Ascending aorta (tissue), 2 donors: ENCODE data around the gene SIL1. TPM values are rescaled to one million over a fixed set of nuclear protein-coding genes. Genes with fewer than 3 reads are reported as not detected.

ENCODE experiments used
- DNase-seq, 2 donors: peaks; one replicate each; pipeline ENCODE4 v3.0.0-alpha.2; 2019; ENCODE audit warnings: low spot score in 2 of 2
- H3K27ac ChIP-seq, 2 donors: fragments of 200-600 bp; sonication (generic); one replicate each; pipeline ENCODE4 v1.5.1; 2016 to 2017; ENCODE audit warnings: mild to moderate bottlenecking in 1 of 2
- H3K27me3 ChIP-seq: fragments of 200-600 bp; sonication (generic); one replicate; pipeline ENCODE4 v1.5.1; 2017
- H3K36me3 ChIP-seq, 2 donors: fragments of 200-600 bp; sonication (generic); one replicate each; pipeline ENCODE4 v1.5.1; 2016
- H3K4me1 ChIP-seq, 2 donors: fragments of 200-600 bp; sonication (generic); one replicate each; pipeline ENCODE4 v1.5.1; 2016 to 2017; ENCODE audit warnings: mild to moderate bottlenecking in 1 of 2
- H3K4me3 ChIP-seq, 2 donors: fragments of 200-600 bp; sonication (generic); one replicate each; pipeline ENCODE4 v1.5.1; 2016 to 2017; ENCODE audit warnings: mild to moderate bottlenecking in 1 of 2
- H3K9me3 ChIP-seq, 2 donors: fragments of 200-600 bp; sonication (generic); one replicate each; pipeline ENCODE4 v1.5.1; 2016
- intact Hi-C: fragments of 100-400 bp; cut with DNase I; formaldehyde crosslinking; loops from one replicate; pipeline ENCODE4 v1.15.1; 2023
- total RNA-seq: library from RNA; depleted of rRNA; stranded (reverse); fragments of >200 nt; gene quantifications from one replicate; pipeline ENCODE4 v1.1.0, GENCODE V29; 2016
- TF ChIP-seq, protein P1 (sequence below), 3 experiments: fragments of 200-600 bp in 2 of 3; fragments of 450-650 bp in 1 of 3; sonication (generic) in 2 of 3; IDR thresholded peaks; one replicate each; pipeline ENCODE4 v1.5.1; 2016 to 2019; ENCODE audit warnings: antibody characterized with exemption in 3 of 3, mild to moderate bottlenecking in 1 of 3, moderate library complexity in 1 of 3

SIL1 gene
- total RNA-seq, 1 donor from 2014 or later = 53.4 TPM

DNA sequence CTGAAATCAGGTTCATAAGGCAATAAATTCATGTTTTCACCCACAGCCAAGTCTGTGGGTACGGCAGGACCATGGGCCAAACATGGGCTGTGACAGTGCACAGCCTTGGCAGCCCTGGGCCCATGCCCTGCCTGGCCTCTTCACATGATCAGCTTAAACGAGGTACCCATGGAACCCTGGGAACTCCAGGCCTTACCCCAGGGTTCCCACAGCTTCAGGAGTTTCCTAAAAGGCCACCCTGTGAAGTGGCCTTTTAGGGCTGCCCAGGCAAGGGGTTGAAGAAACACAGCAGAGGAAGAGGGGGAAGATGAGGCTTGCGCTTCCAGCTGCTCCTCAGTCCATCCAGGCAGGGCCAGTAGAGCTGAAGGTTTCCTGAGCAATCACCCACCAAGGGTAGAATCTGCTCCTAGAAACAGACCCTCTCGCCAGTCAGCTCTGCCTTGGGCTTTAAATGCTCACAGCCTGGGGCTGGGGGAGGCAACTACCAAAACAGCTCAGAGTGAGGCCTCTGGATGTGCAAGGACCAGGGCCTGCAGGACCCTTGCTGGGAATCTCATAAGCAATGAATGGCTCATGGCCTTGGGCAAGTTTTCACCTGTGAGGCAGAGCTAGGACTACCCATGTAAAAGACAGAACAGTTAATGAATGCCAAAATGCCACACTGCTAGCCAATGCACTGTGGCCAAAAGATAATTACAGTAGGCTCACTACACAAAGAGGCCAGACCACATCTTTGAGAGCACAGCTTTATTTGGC, 243.7 kb downstream of the SIL1 start:
- Histone ChIP-seq H3K27ac (peak overlapping the region; percentile 76 to 79), H3K27me3 (no peaks in the 10 kb centered on the region), H3K36me3 (no peaks in the 10 kb centered on the region), H3K4me3 (no peak overlapping the region), H3K4me1 (peaks cover 32 to 47% of the 10 kb centered on the region in 2 donors), H3K9me3 (no peaks in the 10 kb centered on the region)
- TF ChIP-seq, protein P1, sequence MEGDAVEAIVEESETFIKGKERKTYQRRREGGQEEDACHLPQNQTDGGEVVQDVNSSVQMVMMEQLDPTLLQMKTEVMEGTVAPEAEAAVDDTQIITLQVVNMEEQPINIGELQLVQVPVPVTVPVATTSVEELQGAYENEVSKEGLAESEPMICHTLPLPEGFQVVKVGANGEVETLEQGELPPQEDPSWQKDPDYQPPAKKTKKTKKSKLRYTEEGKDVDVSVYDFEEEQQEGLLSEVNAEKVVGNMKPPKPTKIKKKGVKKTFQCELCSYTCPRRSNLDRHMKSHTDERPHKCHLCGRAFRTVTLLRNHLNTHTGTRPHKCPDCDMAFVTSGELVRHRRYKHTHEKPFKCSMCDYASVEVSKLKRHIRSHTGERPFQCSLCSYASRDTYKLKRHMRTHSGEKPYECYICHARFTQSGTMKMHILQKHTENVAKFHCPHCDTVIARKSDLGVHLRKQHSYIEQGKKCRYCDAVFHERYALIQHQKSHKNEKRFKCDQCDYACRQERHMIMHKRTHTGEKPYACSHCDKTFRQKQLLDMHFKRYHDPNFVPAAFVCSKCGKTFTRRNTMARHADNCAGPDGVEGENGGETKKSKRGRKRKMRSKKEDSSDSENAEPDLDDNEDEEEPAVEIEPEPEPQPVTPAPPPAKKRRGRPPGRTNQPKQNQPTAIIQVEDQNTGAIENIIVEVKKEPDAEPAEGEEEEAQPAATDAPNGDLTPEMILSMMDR (IDR thresholded peaks at IDR 0.05) = no peak
- intact Hi-C loops = loop anchor here (2.0 kb wide), 1 partner anchor 74 kb away; no protein-coding TSS in a partner anchor
- peak in 1 of 2 donors; percentile 62 for DNase-seq

DNA sequence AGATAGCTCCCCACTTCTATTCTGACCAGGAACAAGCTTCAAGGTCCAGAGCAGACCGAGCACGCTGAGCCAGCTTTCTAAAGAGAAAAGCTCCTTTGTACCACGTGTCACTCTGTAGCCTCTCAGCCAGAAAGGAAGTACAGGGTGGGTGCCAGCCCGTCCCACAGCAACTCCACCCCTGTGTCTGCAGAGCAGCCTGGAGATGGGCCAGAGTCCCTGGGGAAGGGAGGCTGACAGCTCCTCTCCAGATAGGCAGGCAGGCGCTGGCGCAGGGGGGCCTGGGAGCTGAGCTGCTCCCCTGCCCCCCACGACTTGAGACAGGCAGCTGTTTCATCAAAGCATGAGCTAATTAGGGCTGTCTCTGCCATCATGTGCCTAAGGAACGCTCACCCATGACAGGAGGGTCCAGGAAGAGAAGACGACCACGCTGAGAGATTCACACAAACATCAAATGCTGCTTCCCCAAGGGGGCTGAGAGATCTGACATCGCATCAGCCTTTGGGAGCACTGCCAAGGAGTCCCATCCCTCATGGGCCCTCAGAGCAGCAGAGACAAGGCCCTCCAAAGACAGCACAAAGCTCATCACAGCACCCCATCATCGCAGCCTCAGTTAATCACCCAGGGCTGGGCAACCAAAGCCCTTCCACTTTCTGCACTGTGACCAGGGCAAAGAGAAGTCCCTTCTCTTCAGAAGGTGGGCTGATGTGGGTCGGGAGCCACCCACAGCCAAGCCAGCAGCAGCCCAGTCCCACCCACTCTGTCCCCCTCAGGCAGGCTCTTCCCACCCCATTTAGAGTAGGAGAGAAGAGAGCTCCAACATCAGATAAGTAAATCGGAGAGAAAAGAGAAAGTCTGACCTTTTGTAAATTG, 244.5 kb downstream of the SIL1 start:
- Histone ChIP-seq H3K4me1 (peaks cover 32 to 52% of the 10 kb centered on the region in 2 donors), H3K27ac (peak overlapping the region; percentile 76 to 79), H3K4me3 (peak overlapping the region in 1 of 2 donors; percentile 16), H3K9me3 (no peaks in the 10 kb centered on the region), H3K27me3 (no peaks in the 10 kb centered on the region), H3K36me3 (no peaks in the 10 kb centered on the region)
- peak; percentile 36 to 85 for DNase-seq
- intact Hi-C loops = loop anchor here (2.0 kb wide), 1 partner anchor 75 kb away; no protein-coding TSS in a partner anchor
- TF ChIP-seq, protein P1 (IDR thresholded peaks at IDR 0.05) = no peak

- intact Hi-C loops = no loop called here
- Histone ChIP-seq H3K27me3 (no peaks in the 10 kb centered on the region), H3K9me3 (no peaks in the 10 kb centered on the region), H3K36me3 (no peaks in the 10 kb centered on the region), H3K4me1 (peaks cover 32 to 52% of the 10 kb centered on the region in 2 donors), H3K4me3 (peak overlapping the region in 1 of 2 donors; percentile 16), H3K27ac (peak overlapping the region; percentile 76 to 79)
- peak in 1 of 2 donors; percentile 61 for DNase-seq
- TF ChIP-seq, protein P1 (IDR thresholded peaks at IDR 0.05) = no peak
These were observed 245.2 kb downstream of the SIL1 start for GRCh38 chr5:138952962-138953361.

- Histone ChIP-seq H3K9me3 (no peaks in the 10 kb centered on the region), H3K4me3 (no peak overlapping the region), H3K27ac (peak overlapping the region; percentile 76 to 79), H3K4me1 (peaks cover 32 to 52% of the 10 kb centered on the region in 2 donors), H3K36me3 (peaks cover 3 to 5% of the 10 kb centered on the region in 2 donors), H3K27me3 (no peaks in the 10 kb centered on the region)
- peak in 1 of 2 donors; percentile 46 for DNase-seq
- intact Hi-C loops = no loop called here
- TF ChIP-seq, protein P1 (IDR thresholded peaks at IDR 0.05) = no peak
These were observed 246.0 kb downstream of the SIL1 start for GRCh38 chr5:138951986-138952735.
